Stimulated activated CD4-positive, alpha-beta T cell treated with anti-CD3 and anti-CD28 coated beads, TNF-alpha, amount 100 ng/mL, for 24 hours (primary cell): ENCODE measurements around the gene RPS27L.

Experiments
- DNase-seq, 3 experiments: peaks; one replicate each; pipeline ENCODE4 v3.0.0-alpha.2; 2020; ENCODE audit warnings: low read depth in 3 of 3

Gene RPS27L

DNA sequence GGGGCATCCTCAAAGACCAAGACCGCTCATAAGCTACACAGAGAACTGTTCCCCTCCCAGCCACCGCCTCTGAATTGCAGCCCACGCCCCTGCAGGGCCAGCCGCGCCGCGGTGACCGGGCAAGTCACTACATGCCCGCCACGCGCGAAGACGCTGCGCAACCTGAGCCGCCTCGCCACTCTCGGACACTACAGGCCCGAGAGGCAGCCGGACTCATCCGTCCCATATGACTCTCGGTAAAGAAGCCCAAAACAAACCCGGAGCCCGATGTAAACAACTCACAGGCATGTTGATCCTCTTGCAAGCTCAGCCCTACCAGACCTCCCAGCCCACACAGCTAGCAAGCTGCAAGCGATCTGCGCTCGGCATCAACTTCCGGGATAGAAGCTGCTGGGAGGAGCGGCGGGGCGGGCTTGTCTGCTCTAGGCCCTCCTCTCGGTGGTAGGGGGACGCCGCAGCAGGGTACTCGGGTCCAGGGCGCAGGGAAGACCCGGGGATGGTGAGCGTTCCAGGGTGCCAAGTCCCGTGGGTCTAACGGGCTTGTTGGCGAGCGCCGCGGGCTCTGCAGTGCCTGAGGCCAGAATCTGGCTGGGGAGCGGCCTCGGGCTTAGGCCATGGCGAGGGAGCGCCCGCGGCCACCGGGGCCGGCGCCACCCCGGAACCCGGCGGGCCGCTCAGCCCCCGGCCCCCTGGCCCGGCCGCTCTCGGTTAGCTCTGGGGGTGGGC is at the start of gene RPS27L:
Gene RPS27L (minus strand): TSS at position 360 of the 726 bp plus-strand sequence. CDS start 72 bp downstream, at position 288.
- peak; percentile 73 to 88 (median 76) for DNase-seq

GRCh38 chr15:63206079-63206478 is 48.8 kb upstream of the RPS27L start:
- no peak for DNase-seq

DNA sequence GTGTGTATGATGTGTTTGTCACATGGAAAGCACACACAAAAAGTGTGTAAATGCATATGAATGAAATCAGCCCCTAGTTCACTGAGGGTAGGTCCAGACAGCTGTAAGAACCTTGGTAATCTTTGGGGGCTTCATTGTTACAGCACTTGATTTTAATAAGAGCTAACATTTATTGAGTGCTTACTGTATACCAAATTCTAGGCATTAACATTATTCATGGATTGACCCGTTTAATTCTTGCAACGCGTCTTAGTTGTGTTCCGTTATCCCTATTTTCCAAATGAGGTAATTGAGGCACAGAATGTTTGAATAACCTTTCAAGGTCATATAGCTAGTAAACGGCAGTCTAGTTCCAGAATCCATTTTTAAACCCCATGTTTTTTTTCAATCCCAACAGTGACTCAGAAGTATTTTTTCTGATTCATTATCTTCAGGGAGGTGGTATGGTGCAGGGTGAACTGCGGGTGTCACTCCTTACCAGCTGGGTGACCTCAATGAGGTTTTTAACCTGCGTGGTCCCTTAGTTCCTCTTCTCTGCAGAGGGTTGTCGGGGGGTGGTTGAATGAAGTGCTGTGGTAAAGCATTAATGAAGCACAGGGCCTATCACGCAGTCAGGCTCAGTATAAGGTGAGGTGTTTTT is 46.3 kb upstream of the RPS27L start:
- DNase-seq: no peak

- DNase-seq: no peak
Observed at GRCh38 chr15:63202861-63203260, 45.6 kb upstream of the RPS27L start.

DNA sequence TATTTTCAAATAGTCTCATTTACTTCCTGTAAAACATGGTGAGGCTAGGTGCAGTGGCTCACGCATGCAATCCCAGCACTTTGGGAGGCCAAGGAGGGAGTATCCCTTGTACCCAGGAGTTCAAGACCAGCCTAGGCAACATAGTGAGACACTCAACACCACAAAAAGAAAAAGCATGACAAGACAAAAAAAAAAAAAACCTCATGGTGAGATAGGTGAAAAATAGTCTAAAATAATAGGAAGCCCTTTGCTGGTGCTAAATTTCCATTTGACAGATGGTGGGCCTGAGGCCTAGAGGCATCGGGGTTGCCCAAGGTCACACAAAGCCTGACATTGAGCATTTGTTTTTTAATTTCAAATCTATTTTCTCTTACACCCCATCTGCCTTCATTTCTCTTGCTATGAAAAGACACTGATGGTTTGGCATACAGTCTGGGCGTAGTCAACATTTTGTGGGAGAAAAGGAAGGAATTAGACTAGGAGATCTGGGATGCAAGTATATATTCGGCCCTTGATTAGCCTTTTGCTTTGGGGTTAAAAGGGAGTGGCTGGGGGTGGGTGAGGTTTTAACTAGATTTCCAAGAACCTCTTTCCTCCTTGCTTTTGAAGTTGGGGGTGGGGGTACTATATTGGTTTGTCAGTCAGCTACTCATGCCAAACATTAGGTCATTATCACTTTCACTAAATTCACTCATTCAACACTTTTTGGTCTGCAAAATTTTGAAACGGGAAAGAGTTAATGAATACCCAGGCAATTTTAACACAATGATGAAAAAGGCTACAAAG is 43.4 kb upstream of the RPS27L start:
- DNase-seq: no peak

DNA sequence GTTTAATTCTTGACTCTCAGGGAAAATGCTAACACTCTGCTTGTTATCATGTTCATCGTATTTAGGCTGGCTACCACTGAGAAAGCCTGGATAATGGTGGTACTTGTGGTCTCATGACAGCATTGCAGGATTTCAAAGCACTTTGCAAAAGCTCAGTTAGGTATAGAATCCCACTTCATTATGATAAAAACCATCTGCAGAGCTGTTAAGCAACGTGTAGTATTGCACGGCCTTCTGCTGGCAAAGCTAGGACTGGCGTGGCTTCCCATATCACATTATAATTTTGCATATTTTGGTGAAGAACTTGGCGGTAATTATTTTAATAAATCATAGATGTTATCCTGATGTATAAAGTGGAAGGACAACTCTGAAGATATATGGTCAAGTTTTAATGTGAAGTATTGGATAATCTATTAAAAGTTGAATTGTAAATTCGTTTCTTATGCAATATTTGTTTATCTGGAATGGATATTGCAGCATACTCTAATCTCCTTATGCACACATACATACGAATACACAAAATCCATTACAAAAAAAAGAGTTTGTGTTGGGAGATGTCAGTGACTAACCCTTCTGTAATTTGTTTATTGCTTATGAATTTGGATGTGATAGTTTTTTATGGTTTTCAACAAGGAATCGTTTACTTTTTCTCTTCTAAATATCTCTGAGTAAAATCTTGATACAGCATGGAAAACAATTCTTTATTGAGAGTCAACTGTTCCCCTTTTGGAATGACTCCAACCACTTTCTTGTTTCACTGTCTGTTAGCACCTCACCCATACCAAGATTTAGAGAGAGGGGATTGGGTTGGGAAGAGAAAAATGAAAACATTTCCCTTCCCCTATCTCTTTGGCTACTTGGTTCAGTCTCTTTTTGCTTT is 41.3 kb upstream of the RPS27L start:
- no peak for DNase-seq

DNA sequence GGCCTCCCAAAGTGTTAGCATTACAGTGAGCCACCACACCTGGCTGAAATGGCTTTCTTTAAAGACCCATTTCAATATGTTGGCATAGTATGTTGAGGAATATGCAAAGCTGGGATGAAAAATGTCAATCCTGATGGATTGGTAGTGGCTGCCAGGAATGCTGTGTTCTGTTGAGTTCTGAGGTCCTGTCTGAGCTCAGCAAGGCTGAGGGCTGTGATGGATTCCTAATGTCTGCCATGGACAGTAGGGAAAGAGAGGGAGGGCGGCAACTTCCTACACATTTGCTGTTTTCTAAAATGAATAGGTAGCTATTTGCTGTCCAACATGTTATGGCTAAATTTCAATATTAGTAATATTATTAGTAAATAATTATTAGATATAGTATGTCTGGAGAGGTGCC is 40.3 kb upstream of the RPS27L start:
- no peak for DNase-seq

DNA sequence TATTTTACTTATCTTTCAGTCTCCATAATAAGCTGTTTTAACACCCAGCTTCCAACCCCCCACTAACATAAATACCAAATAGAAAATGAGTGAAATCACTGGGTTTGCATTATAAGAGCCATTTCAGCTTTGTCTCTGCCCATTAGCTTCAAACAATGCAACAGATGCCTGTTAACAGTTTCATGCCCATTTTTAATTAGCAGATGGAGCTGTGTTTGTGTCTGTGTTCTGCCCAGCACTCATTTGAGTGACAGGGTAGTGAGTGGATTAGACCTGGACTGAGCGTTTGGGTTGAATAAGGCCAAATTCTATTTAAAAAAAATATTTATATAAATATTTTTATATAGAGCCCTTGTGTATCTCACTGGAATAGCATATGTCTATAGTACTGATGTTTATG is 39.6 kb upstream of the RPS27L start:
- no peak for DNase-seq

DNA sequence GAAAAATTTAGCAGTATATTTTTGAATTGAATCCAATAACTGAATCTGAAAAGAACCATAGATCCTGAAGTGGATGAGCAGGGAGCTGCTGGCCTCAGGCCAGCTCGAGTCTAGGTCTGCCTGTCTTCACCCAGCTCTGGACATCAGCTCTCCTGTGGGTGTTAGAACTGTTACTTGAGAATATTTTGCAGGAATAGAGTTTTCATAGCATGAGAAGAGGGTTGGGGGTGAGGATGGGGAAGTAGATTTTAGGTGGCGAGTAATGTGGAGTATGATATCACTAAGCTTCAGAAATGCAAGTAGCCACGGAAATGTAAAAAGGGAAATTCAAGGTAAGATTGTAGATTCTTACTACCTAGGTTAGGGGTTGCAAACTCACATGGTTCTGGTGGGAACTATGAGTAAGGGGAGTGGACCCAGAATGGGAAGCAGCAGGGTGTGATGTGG is 38.3 kb upstream of the RPS27L start:
- DNase-seq: no peak

- no peak for DNase-seq
Observed at GRCh38 chr15:63194880-63195568, 37.7 kb upstream of the RPS27L start.

- no peak for DNase-seq
Observed at GRCh38 chr15:63194302-63194701, 37.0 kb upstream of the RPS27L start.

DNA sequence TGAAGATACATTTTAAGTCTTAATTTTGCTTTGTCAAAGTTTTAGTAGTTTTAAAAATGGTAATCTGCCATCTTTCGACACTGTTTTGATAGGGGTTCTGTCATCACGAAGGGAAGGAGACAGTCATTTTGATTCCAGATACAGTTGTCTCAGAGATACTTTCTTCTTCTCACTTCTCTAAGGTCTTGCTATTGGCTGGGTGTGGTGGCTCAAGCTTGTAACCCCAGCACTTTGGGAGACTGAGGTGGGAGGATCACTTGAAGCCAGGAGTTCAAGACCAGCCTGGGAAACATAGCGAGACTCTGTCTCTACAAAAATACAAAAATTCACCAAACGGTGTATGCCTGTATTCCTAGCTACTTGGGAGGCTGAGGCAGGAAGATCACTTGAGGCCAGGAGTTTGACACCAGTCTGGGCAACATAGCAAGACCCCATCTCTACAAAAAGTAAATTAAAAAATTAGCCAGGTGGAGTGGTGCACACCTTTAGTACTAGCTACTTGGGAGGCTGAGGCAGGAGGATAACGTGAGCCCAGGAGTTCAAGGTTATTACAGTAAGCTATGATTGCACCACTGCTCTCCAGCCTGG is 35.4 kb upstream of the RPS27L start:
- no peak for DNase-seq

DNA sequence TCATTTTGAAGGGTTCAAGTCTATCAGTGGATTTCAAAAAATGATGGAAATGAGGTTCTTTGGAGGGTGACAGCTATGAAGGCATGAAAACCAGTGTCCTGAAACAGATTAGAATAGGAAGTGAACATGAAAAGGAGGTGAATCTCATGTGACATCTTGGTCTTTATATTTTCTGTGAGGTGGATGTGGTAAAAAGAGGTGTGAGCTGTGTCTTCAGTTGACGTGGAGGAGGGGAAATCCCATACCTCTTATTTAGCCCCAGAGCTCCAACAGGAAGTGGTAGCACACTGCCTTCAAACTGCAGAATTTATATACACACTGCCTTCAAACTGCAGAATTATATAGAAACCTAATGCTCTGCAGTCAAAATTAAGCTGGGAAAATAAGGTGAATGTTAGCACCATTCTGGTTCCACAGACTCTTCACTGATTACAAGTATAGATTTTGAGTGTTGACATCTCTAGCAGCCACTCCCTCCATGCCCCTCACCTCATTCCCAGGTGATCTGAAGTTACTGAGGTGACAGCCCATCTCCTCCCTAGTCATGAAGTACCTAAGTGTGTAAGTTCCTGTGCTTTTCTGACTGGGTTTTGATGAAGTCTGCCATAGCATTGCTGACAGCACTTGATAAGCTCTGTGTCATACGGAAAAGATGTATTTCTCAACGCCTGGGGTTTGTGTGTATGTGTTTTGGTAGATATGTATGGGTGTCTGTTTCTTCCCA is 34.8 kb upstream of the RPS27L start:
- DNase-seq: no peak

- DNase-seq: no peak
Observed at GRCh38 chr15:63190769-63191649, 33.7 kb upstream of the RPS27L start.

DNA sequence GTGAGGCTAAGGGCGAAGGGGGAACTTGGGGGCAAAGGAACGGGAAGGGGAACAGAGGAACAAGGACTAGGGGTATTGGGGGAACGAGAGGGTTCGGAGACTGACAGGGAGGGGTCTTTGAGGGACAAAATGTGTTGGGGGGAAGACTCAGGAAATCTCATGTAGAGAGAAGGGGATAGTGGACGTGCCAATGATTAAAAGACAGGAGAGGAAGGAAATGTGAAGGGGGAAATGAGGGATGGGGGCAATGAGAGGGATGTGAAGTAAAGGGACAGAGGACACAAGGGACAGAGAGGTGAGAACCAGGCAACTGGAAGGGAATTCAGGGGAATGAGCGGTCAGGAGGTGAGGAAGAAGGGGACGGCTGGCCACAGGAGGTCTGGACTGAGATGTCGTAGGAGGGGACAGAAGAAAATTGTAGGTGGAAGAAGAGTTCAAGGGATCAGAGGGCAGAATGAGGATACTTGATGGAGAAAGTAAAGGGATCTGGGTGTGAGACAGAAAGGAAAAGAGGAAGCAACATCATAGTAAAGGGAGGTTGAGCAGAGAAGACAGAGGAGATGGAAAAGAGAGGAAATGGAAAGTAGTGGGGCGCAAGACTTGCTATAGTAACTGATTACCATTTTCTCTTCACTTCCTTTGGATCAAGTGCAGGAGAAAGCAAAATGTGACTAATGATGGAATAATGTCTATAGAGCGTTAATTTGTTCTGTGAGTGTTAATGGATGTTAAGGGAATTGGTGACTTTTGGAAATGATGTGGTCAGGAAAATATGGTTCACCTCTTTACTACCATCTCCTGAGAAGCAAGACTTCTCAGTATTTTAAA is 32.9 kb upstream of the RPS27L start:
- DNase-seq: no peak

GRCh38 chr15:63188926-63189871 is 31.9 kb upstream of the RPS27L start, which contains the start of gene RAB8B:
Gene RAB8B (plus strand): TSS chr15:63189606. CDS start chr15:63189625, 19 bp downstream.
- peak; percentile 96 to 99 (median 99) for DNase-seq
